ENCODE results near the gene KRT83.
"Not testable (repeated sequence)": the region's sequence is repeated elsewhere in the genome, so short reads cannot be mapped to it uniquely, and the experiment has no call there.

Gene KRT83

DNA sequence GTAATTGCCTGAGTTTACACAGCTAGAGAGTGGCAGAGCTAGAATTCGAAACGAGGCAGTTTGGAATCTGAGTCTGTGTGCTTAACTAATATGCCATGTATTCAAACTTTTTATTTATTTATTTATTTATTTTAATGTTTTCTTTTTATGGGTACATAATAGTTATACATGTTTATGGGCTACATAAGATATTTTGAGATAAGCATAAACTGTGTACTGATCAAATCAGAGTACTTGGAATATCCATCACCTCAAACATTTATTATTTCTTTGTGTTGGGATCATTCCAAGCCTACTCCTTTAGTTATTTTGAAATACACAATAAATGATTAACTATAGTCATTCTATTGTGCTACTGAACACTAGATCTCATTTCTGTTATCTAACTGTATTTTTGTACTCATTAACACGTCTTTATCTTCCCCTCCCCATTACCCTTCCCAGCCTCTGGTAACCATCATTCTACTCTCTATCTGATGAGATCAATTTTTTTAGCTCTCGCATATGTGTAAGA is 22.5 kb downstream of the KRT83 start:
- TF ChIP-seq, protein P1, sequence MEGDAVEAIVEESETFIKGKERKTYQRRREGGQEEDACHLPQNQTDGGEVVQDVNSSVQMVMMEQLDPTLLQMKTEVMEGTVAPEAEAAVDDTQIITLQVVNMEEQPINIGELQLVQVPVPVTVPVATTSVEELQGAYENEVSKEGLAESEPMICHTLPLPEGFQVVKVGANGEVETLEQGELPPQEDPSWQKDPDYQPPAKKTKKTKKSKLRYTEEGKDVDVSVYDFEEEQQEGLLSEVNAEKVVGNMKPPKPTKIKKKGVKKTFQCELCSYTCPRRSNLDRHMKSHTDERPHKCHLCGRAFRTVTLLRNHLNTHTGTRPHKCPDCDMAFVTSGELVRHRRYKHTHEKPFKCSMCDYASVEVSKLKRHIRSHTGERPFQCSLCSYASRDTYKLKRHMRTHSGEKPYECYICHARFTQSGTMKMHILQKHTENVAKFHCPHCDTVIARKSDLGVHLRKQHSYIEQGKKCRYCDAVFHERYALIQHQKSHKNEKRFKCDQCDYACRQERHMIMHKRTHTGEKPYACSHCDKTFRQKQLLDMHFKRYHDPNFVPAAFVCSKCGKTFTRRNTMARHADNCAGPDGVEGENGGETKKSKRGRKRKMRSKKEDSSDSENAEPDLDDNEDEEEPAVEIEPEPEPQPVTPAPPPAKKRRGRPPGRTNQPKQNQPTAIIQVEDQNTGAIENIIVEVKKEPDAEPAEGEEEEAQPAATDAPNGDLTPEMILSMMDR (IDR thresholded peaks at IDR 0.05; ENCODE audit: low read depth, low read length, missing control alignments) = no peak
- no peak for DNase-seq (ENCODE audit: low read depth)
- H3K4me3 ChIP-seq (ENCODE audit: low read depth, low read length) = no peak overlapping the region

DNA sequence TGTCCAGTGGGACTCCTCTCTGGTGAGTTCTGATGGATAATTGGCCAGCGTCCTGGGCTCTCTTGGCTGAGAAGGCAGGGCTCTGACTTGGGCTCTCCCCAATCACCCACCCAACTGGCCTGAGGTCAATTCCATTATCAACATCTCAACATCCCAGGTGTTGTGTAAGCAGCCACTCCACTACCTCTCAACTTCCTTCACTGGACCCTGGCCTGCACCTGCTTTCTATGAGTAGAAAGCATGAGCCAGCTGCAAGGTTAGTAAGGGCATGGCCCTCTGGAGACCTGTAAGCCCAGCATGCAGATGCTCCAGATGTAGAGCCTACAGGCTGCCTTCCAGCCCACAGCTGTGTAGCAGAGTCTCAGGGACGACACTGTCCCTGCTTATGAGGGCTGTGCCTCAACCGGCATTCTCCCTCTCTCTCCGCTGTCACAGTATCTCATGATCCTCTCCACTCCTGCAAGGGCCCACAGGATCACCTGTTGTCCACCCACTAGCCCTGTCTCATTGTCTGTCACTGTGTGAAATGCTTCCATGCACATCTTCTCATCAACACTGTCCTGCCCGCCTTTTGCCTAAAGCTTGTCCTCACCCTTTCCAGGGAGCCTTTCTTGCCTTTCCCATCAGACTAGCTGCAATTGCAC is 24.5 kb downstream of the KRT83 start:
- DNase-seq (ENCODE audit: low read depth) = no peak
- no peak overlapping the region for H3K4me3 ChIP-seq (ENCODE audit: low read depth, low read length)
- TF ChIP-seq, protein P1 (IDR thresholded peaks at IDR 0.05; ENCODE audit: low read depth, low read length, missing control alignments) = no peak

GRCh38 chr12:52295663-52296062 is 25.5 kb downstream of the KRT83 start:
- TF ChIP-seq, protein P1 (IDR thresholded peaks at IDR 0.05; ENCODE audit: low read depth, low read length, missing control alignments) = no peak
- no peak overlapping the region for H3K4me3 ChIP-seq (ENCODE audit: low read depth, low read length)
- no peak for DNase-seq (ENCODE audit: low read depth)

DNA sequence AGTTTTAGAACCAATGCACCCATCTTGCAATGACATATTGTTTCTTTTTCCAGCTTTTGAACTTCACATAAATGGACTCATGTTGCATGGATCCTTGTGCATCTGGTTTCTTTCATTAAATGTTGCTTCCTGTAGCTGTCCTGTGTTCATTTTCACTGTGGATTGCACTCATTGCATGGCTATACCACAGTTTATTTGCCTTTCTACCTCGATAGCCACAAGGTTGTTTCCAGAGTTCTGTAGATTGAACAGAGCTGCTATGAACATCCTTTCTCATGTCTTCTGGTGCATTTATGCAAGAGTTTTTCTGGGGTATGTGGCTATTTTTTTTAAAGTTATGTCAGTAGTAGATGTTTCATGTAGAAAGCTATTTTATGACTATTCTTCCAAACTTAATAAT is 26.4 kb downstream of the KRT83 start:
- H3K4me3 ChIP-seq (ENCODE audit: low read depth, low read length) = no peak overlapping the region
- TF ChIP-seq, protein P1 (IDR thresholded peaks at IDR 0.05; ENCODE audit: low read depth, low read length, missing control alignments) = no peak
- DNase-seq (ENCODE audit: low read depth) = no peak

DNA sequence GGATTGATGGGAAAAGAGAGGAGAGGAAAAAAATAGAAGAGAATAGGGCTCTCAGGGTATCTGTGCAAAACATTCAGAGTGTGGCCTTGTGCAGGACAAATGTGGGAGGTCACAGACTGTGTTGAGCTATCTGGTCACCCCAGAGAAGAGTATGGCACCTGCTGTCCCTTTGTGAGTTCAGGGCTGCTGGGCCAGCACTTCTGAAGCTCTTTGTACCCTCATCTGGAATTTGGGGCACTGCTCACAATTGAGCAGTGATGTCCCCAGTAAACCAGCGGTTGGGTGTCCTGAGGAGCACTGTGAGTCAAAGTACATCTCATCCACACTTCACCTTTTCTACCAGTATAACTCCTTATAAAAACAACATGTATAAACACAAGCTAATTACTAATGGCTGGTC is 27.3 kb downstream of the KRT83 start:
- DNase-seq (ENCODE audit: low read depth) = no peak
- TF ChIP-seq, protein P1 (IDR thresholded peaks at IDR 0.05; ENCODE audit: low read depth, low read length, missing control alignments) = no peak
- H3K4me3 ChIP-seq (ENCODE audit: low read depth, low read length) = no peak overlapping the region

- TF ChIP-seq, protein P1 (IDR thresholded peaks at IDR 0.05; ENCODE audit: low read depth, low read length, missing control alignments) = no peak
- H3K4me3 ChIP-seq (ENCODE audit: low read depth, low read length) = no peak within 1 kb of the TSS
- DNase-seq (ENCODE audit: low read depth) = no peak
These were observed 29.8 kb downstream of the KRT83 start, which contains the start of gene KRT81 for GRCh38 chr12:52291267-52291935. KRT81 (minus strand) TSS chr12:52291534; CDS start chr12:52291465, 69 bp downstream.

- H3K4me3 ChIP-seq (ENCODE audit: low read depth, low read length); DNase-seq (ENCODE audit: low read depth): not testable (repeated sequence)
These were observed 30.6 kb downstream of the KRT83 start for GRCh38 chr12:52290483-52291134.

- not testable (repeated sequence) for H3K4me3 ChIP-seq (ENCODE audit: low read depth, low read length); DNase-seq (ENCODE audit: low read depth)
These were observed 33.1 kb downstream of the KRT83 start for GRCh38 chr12:52287816-52288805.
